Measurements from ENCODE around the gene GALNT9.

Gene GALNT9

DNA sequence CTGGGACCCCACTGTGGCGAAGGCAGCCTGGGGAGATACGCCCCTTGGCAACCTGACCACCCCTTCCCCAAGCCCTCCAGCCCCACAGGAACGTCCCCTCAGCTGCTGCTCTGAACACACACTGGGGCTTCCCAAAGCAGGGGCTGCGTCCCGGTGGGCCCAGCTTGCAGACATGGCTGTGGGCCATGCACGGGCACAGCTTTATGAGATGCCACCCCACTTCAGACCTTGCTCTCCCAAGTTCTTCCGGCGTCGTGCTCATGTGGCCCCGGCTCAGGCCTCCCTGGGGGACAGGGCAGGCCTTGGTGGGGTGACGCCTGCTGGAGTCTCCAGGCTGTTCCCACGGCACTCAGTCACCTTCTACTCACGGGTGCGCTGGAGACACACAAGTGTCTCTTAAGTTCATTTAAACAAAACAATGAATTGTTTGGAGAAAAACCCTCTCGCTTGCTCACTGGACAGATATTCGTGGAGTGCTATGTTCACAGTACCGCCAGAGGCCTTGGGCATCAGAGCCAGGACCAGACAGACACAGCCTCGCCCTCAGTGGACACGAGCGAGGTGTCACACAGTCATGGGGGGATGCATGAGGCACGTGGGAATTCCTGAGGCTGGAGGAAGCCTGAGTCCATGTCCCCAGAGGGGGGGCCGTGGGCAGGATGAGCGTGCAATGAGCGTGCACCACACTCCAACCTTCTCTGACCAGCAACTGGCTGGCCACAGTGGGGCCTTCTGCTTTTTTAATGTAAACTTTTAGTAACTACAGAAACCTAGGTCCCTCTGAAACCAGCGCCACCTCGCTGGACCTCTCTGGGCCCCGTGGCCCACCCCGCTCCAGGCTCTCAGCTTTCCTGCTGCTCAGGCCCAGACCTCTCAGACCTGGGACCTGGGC is 4.3 kb downstream of the GALNT9 start:
- DNase-seq: no peak

DNA sequence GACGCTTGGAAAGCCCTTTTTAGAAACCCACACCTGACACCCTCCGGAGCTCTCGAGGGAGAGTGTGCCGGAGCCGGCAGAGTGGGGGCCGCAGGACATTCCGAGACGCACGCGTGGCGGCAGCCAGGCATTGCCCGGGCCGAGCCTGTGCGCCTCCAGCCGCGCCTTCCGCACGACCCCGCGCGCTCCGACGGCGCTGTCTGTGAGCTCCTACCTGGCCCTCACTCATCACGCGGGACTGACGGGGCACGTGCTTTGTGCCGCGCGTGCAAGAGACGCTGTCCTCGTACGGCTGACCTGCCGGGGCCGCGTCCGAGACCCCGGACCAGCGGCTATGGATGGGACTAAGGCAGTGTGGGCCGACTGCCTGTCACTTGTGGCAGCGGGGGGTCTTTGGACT is 5.2 kb downstream of the GALNT9 start:
- no peak for DNase-seq

DNA sequence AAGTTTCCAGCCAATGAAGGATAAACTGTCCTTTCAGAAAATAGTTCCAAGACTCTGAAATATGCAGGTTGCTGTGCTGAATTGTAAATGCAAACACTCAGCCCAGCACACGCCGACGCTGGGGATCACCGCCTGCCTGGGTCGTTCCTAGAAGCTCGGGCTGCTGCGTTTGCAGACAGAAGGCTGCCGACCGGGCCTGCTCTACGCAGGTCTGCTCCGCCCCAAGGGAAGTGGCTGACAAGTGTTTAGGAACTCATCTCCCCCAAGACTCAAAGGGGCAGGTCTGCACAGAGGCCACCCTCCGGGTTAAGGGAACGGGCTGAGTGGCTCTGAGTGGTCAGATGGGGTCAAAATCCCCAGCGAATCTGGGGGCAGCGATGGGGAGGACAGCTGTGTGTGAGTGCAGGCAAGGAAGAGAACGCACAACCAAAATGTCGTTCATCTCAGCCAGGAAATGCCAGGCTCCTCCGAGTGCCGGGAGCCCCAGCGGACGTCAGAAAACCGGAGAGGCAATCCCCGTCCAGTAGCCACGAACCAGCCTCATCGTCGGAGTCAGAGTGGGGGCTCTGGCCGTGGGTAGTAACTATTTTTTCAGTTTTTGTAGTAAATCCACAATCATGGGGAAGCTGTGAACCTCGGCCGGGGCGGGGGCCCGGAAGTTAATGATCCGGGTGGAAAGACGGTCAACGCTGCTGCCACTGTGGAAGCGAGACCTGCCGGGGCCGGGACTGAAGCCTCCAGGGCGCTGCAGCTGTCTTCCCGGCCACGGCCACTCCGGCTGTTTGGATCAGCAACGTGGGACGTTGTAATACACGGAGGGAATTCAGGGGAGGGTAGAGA is 6.0 kb downstream of the GALNT9 start:
- no peak for DNase-seq

DNA sequence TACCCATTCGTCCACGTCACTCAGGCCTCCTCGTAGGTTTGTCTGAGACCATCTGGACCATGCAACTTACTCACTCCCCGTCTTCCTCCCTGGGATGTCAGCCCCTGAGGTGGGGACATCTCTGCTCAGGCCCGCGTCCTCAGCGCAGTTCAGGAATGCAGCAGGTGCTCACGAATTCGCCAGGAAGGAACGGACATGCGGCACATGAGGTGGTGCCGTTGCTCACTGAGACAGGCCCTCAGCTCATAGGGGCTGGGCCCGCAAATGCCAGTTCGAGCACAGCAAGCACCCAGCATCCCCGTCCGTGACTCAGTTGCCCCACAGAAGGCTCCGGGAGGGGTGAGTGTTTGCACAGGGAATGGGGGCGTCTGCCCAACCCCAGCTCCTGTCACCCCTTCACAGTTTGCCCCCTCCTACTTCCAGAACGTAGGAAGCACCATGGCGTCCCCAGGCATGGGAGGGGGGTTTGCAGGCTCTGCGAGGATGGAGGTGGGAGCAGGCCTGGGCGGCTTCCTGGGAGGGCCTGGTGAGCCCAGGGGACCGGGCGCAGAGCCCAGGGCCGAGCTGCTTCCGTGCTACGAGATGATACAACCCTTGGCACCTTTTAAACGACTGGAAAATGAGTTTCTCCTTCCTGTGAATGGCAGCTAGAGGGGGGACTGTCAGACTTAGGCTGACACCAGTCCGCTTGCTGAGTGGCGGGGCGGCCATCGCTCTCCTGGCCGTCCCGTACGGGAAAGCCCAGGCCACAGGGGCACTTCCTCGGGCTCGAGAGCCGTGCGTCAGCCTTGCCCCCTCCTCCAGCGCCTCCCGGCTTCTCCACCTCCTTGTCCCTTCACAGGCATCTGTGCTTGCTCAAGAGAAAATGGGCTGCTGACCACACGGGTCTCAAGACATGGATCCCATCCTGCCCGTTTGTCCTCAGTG is 6.9 kb downstream of the GALNT9 start:
- no peak for DNase-seq

DNA sequence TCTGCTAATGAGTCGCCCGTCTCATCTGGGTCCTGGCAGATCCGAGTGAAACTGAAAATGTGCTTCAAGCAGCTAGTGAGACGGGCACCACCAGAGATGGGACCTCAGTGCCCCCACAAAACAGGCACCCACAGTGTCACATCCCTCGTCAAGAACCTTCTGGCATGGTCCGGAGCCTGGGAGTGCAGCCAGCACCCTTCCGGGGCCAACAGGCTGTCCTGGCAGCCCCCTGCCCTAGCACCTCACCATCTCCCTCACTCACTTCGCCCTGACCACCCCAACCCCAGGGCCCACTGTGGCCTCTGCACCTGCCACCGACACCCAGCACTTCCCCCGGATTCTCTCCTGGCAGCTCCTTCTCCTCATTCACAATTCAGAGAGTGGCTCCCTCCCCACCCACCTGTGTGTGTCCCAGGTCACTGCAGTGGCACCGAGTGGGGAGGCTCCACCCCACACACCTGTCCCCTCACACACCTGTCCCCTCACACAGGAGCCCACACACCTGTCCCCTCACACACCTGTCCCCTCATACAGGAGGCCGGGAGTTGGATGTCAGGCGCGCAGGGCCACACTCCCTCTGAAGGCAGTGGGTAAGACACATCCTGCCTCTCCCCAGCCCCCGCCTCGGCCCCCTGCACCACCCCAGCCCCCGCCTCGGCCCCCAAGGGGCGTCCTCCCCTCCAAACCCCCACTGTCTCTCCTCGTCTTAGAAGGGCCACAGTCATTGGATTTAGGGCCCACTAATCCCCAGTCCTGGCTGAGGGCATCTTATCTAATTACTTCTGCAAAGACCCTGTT is 7.9 kb downstream of the GALNT9 start:
- no peak for DNase-seq

DNA sequence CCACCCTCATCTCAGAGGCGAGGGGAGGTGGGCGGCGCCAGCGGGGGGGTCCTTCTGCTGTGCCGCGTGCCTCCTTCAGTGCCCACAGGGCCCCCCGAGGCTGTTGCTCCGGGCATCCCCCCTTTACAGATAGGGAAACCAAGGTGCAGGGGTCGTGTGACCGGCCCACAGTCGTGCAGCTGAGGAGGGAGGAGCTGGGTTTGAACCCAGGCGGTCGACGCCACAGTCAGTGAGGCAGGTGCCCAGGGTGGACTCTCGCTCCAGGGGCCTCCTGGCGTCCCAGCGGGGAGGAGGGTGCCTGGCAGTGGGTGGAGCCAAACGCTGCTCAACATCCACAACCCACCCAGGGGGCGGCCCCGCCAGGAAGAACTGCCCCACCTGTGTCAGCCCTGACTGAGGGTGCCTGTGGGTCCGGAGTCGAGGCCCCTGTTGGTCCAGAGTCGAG is 8.6 kb downstream of the GALNT9 start:
- DNase-seq: no peak

DNA sequence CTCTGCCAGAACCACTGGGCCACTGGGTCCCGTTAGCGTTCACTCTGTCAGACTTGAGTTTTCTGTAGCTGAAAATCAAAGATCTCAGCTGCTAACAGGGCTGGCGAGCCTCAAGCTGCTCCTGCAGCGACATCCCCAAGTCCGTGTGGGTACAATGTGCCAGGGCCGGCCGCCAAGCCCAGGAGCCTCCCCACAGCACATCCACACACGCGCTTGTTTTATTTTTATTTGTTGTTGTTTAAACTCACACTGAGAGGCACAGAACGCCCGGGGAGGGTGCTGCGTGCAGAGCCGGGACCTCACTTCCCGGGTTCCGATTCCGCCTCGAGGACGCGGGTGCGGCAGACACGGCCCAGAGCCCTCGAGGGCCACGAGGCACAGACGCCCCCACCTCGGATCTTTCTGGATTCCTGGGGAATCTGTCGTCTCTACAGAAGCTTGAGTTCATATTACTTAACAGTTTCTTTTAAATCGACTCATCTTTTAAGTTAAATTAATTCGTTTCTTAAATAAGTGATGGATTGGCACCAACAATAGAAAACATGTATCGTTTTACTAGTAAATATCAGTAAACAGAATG is 9.3 kb downstream of the GALNT9 start:
- no peak for DNase-seq

DNA sequence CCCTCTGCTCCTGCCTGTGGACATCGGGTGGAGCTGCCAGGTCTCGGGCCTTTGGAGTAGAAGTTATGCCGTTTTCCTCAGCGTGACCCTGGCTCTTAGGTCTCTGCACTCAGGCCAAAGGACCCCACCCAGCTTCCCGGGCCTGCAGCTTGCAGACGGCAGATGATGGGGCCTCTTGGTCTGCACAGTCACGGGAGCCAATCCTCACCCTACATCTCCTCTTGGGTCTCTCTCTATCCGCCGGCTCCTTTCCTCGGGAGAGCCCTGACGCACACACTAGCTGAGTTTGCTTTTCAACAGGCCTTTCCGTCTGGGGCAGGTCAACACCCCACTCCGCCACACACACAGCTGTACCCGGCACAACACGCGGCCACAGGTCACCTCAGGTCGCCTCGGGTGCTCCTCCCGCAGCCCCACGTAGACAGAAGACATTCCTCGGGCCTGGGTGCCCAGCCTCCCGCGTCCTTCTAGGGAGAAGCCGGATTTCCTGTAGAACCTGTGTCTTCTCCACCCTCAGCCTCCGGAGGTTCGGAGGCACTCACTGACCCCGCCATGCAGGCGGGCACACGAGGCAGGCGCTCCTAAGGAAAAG is 9.9 kb downstream of the GALNT9 start:
- no peak for DNase-seq

DNA sequence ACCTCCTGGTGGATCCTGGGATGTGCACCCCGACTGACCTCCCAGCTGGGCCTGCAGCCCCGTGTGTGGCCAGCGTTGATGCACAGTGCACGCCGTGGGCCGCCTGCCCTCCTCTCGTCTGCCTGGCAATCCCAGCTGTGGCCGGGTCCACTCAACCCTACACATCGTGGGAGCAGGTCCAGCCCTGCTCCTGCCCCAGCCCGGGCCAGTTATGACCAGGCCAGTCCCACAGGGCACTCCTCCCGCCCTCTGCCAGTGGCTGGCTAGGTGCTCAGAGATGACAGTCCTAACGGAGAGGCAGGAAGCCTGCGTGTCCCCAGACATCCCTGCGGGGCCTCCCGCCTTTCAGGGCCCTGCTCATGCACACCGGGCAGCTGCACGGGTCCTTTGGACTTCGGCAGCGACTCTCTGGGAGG is 10.8 kb downstream of the GALNT9 start:
- no peak for DNase-seq

DNA sequence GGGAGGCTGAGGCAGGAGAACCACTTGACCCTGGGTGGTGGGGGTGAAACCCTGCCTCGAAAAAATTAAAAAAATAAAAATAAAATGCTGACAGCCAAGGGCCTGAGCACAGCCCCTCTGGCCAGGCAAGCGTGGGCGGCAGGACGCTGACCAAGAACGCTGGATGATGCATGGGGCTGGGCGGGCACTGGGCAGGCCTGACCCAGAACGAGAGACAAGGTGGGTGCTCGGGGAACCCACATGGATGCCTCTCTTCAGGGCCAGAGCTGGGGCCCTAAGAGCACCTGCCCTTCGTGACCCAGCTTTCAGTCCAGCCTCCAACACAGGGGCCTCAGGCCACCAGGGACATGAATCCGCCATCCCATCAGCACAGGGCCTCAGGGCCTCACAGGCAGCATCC is 11.3 kb downstream of the GALNT9 start:
- DNase-seq: no peak

DNA sequence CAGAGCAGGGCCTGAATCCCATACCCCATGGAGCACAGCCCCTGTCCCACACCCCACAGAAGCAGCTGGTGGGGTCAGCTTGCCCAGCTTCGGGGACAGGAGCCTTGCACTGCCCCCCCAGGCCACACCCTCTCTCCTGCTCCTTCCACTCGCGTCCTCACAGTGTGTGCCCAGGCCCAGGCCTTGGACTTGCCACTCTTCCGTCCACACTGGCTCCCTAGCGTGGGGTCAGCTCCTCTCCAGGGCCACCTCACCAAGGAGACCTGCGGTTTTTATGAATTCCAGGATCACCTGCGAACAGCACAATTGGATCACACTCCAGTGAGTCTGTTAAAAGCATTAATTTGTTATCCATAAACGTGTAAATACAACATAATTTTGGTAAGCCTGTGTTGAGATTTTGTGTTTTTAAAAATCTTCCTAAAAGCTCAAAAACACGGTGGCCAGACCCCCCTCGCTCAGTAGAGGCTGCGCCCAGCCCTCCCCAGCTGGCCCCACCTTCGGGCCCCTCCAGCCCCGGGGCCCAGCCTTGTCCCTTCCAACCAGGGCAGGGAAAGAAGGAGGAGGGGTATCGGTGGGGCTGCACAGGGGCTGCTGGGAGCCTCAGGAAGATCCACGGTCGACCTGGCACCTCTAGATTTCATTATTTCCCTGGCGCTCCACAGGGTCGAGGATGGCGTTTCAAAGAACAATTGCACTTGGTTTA is 12.0 kb downstream of the GALNT9 start:
- no peak for DNase-seq

DNA sequence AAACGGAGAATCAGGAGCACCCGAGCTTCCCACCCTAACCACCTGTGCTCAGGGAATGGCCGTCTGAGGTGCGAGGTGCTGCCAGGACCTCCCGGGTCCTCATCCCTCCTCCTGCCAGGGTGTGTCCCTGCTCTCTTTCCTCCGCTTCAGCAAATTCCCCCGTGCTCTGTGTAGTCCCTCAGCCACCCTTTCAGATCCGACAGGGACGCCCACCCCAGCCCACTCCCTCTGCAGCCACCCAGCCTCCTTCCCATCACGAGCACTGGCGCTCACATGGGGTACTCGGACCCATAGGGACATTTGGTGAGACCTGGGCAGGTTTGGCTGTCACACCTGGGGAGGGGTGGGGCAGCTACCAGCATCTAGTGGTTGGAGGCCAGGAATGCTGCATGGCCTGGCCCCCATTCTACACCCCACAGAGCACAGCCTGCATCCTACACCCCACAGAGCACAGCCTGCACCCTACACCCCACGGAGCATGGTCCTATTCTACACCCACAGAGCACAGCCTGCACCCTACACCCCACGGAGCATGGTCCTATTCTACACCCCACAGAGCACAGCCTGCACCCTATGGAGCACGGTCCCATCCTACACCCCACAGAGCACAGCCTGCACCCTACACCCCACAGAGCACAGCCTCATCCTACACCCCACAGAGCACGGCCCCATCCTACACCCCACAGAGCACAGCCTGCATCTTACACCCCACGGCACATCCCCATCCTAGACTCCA is 12.7 kb downstream of the GALNT9 start:
- DNase-seq: no peak

DNA sequence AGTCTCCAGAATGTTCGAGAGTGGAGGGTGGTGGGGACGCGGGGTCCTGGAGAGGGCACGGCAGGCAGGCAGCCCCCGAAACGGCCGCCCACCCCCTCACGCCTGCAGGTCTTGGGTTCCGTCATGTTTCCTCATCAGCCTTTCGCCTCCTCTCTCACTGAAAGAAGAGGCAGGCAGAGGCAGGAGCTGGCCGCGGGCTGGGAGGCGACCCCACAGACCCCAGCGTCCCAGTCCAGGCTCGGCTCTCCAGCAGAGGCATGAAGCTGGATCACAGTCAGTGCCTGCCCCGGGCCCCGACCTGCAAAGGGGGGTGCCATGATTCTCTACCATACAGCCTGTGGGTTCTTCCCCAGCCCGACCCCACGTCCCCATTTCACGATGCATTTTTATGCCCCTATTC is 13.4 kb downstream of the GALNT9 start:
- no peak for DNase-seq

DNA sequence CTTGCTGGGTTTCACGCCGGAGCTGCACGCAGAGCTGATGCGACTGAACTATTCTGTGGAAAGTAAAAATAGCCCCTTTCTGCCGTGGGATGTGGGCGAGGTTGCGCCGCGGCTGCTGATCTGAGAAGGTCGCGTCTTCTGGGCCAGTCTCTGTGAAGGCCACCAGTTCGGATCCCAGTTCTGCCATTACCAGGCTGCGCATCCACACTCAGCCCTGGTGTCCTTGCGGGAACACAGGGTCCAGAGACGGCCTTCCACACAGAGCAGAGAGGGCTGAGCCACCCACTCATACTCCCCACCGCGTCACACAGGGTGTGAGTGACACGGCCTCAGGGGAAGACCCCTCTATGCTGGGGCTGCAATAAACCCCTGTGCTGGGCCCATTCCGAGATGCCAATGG is 13.9 kb downstream of the GALNT9 start:
- no peak for DNase-seq

DNA sequence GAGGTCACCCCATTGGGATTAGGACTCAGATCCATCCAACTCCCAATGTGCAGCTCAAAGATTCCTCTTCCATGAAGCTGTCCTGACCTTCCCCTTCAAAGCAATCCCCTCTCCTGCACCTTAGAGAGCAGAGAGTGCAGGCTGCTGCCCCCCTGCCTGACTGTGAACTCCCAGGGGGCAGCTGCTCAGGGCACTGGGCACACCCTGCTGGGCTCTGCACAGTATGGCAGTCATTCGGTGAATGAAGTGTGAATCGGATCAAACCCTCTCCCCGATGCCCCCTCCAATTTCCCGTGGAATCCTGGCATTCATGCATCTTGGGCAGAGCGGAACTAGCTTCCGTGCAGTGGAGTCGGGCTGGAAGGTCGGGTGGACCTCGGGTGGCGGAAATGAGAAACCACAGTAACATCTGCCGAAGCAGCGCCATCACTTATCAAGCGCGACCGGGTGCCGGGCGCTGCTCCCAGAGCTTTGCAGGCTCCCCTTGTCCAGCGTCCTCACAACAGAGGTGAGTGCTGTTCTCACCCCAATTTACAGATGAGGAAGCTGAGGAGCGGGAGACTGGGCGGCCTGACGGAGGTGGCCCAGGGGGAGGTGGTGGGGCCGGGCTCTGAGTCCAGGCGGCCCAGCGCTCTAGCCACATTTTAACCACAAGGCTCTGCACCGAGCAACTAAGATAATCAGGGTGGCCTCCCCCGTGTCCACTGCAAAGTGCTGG is 14.7 kb downstream of the GALNT9 start:
- no peak for DNase-seq

DNA sequence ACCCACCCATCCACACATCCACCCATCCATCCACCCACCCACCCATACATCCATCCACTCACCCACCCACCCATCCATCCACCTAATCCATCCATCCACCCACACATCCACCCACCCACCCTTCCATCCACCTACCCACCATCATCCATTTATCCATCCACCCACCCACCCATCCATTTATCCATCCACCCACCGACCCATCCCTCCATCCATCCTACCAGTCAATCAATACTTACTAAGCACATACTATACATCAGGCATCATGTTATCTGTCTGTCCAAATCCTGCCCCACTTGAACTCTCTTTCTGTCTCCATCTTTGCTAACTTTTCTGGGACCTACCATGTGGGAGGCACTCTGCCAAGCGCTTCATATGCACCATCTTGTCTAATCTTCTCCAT is 15.4 kb downstream of the GALNT9 start:
- no peak for DNase-seq

DNA sequence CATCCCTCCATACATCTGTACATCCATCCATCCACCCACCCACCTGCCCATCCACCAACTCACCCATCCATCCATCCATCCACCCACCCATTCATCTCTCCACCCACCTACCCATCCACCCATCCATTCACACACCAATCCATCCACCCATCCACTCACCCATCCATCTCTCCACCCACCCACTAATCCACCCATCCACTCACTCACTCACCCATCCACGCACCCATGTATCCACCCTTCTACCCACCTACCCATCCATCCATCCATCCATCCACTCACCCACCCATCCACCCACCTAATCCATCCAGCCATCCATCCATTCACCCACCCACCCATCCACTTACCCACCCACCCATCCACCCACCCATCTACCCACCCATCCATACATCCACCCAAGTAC is 16.2 kb downstream of the GALNT9 start:
- DNase-seq: no peak

DNA sequence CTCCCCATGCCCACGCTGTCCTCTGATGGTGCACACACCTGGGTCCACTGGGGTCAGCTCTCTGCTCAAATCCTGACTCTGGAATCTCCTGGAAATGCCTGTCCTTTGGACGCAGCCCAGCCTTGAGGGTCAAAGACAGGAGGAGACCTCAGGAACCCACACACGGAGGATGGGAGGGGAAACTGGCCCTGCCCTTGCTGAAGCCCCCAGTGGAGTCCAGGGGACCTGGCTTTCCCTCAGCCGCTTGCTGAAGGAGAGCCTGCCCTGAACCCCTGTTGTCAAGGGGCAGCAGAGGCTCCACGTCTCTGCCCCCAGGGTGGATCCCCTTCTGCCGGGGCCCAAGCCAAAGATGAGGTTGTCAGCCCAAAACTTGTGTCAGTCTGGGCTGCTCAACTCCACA is 16.9 kb downstream of the GALNT9 start:
- no peak for DNase-seq
